HUES6 (cell line): ENCODE results near the gene CERS6.

Experiments used
- H3K27ac ChIP-seq: 2 replicates; pipeline ENCODE4 v1.7.0; 2013; ENCODE audit warnings: low read depth, mild to moderate bottlenecking, low read length, inconsistent platforms
- H3K27me3 ChIP-seq: 2 replicates; pipeline ENCODE4 v1.6.1; 2013; ENCODE audit warnings: low read length; ENCODE audit not compliant: control insufficient read depth, insufficient read depth
- H3K36me3 ChIP-seq: 2 replicates; pipeline ENCODE4 v1.6.1; 2013; ENCODE audit warnings: low read length; ENCODE audit not compliant: control insufficient read depth, insufficient read depth
- H3K4me1 ChIP-seq: 2 replicates; pipeline ENCODE4 v1.6.1; 2013; ENCODE audit warnings: low read length; ENCODE audit not compliant: control insufficient read depth, insufficient read depth
- H3K4me3 ChIP-seq: 2 replicates; pipeline ENCODE4 v1.5.1; 2013; ENCODE audit warnings: low read depth, low read length
- H3K9ac ChIP-seq: one replicate; pipeline ENCODE4 v1.6.1; 2013; ENCODE audit warnings: mild to moderate bottlenecking, low read length
- H3K9me3 ChIP-seq: 2 replicates; pipeline ENCODE4 v1.6.1; 2013; ENCODE audit warnings: low read depth, low read length; ENCODE audit not compliant: control insufficient read depth, insufficient read depth

The CERS6 gene

DNA sequence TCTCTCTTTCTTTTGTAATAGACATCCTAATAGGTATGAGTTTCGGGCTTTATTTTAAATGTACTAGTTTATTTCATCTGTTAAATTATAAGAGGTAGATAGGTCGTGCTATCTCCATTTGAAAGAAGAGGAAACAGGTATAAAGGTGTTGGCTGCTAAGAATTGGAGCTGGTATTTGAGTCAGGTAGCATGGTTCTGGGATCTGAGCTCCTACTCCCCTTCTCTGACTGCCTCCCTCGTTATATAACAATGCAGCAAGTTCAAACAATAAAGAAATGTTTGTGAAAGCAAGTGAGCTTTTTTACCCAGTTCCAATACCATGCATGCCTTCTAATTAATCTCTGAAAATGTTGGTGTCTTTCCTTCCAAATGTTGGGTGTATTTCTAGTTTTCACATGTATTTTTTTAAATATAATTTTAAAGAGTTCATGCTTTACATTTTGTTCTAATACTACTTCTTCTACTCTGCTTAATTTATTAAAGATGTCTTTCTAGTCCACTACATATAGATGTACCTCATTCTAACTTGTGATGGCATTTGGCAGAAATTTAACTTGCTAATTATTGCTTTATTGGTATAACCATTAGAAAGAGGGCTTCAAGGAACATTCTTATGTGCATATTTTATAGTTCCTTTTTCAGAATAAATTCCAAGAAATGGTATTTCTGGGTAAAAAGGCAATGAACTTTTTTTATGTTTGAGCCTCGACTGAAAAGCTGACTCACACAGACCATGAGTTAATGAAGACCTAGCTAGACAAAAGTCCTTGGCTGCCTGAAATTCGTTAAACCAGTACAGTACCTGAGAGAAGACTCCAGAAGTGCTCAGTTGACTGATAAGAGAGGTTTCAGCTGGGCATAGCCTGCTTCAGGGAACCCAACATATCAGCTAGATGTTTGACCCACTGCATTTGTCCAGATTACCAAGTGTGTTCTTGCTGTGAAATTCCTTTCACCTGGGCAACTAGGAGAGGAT lies 133.5 kb downstream of the CERS6 start:
- Histone ChIP-seq H3K9me3 (no peaks in the 10 kb centered on the region), H3K27me3 (no peaks in the 10 kb centered on the region), H3K4me1 (peaks cover 13% of the 10 kb centered on the region), H3K4me3 (no peak overlapping the region), H3K27ac (no peak overlapping the region), H3K9ac (no peak overlapping the region), H3K36me3 (no peaks in the 10 kb centered on the region)

GRCh38 chr2:168592181-168592831 lies 136.2 kb downstream of the CERS6 start:
- no peaks in the 10 kb centered on the region for H3K36me3 ChIP-seq
- no peaks in the 10 kb centered on the region for H3K27me3 ChIP-seq
- H3K27ac ChIP-seq: no peak overlapping the region
- H3K4me3 ChIP-seq: no peak overlapping the region
- no peak overlapping the region for H3K9ac ChIP-seq
- peaks cover 13% of the 10 kb centered on the region for H3K4me1 ChIP-seq
- no peaks in the 10 kb centered on the region for H3K9me3 ChIP-seq

GRCh38 chr2:168593713-168594112 lies 137.6 kb downstream of the CERS6 start:
- H3K4me1 ChIP-seq: peaks cover 13% of the 10 kb centered on the region
- H3K36me3 ChIP-seq: no peaks in the 10 kb centered on the region
- H3K27me3 ChIP-seq: no peaks in the 10 kb centered on the region
- H3K4me3 ChIP-seq: no peak overlapping the region
- no peak overlapping the region for H3K27ac ChIP-seq
- H3K9ac ChIP-seq: no peak overlapping the region
- H3K9me3 ChIP-seq: no peaks in the 10 kb centered on the region

GRCh38 chr2:168594778-168595177 lies 138.7 kb downstream of the CERS6 start:
- Histone ChIP-seq H3K36me3 (no peaks in the 10 kb centered on the region), H3K4me1 (peaks cover 3% of the 10 kb centered on the region), H3K4me3 (no peak overlapping the region), H3K27me3 (no peaks in the 10 kb centered on the region), H3K9ac (no peak overlapping the region), H3K27ac (no peak overlapping the region), H3K9me3 (no peaks in the 10 kb centered on the region)

- H3K36me3 ChIP-seq: no peaks in the 10 kb centered on the region
- no peaks in the 10 kb centered on the region; the same call in 1 of the 2 replicates for H3K4me1 ChIP-seq
- H3K27ac ChIP-seq: no peak overlapping the region
- no peaks in the 10 kb centered on the region for H3K9me3 ChIP-seq
- no peak overlapping the region for H3K4me3 ChIP-seq
- H3K27me3 ChIP-seq: no peaks in the 10 kb centered on the region
- no peak overlapping the region for H3K9ac ChIP-seq
Measured at GRCh38 chr2:168596881-168597655, 141.0 kb downstream of the CERS6 start.

DNA sequence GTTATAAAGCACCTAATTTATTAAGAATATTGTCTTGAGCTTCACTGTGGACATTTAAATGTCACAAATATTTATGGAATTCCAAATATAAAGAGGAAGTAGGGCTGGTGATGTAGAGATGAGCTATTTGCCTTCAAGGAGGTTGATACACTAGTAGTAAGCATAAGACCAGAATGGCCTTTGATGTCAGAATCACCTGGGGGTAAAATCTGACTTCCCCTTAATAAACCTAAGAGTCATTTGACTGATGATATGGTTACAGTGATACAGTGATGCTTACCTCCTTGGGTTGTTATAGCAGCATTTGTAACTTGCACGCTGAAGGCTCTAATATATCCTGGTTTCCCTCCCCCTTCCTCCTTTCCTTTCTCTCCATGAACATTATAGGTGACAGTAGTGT lies 143.7 kb downstream of the CERS6 start:
- Histone ChIP-seq H3K27me3 (no peaks in the 10 kb centered on the region), H3K4me3 (no peak overlapping the region), H3K9ac (no peak overlapping the region), H3K9me3 (peaks cover 9% of the 10 kb centered on the region), H3K4me1 (no peaks in the 10 kb centered on the region), H3K27ac (no peak overlapping the region), H3K36me3 (no peaks in the 10 kb centered on the region)

GRCh38 chr2:168600949-168601348 lies 144.9 kb downstream of the CERS6 start:
- Histone ChIP-seq H3K27ac (no peak overlapping the region), H3K36me3 (no peaks in the 10 kb centered on the region), H3K27me3 (no peaks in the 10 kb centered on the region), H3K9me3 (peaks cover 21% of the 10 kb centered on the region), H3K4me1 (no peaks in the 10 kb centered on the region), H3K9ac (no peak overlapping the region), H3K4me3 (no peak overlapping the region)

GRCh38 chr2:168601741-168602140 lies 145.7 kb downstream of the CERS6 start:
- peaks cover 27% of the 10 kb centered on the region for H3K9me3 ChIP-seq

GRCh38 chr2:168602379-168602778 lies 146.3 kb downstream of the CERS6 start:
- H3K4me3 ChIP-seq: no peak overlapping the region
- H3K36me3 ChIP-seq: no peaks in the 10 kb centered on the region
- no peak overlapping the region for H3K9ac ChIP-seq

More at GRCh38 chr2:168601741-168602140, 145.7 kb downstream of the CERS6 start:
- Histone ChIP-seq H3K4me3 (no peak overlapping the region), H3K27me3 (no peaks in the 10 kb centered on the region), H3K9ac (no peak overlapping the region), H3K36me3 (no peaks in the 10 kb centered on the region), H3K27ac (no peak overlapping the region), H3K4me1 (no peaks in the 10 kb centered on the region)

GRCh38 chr2:168602846-168603401 lies 146.9 kb downstream of the CERS6 start:
- H3K36me3 ChIP-seq: no peaks in the 10 kb centered on the region
- no peak overlapping the region for H3K27ac ChIP-seq
- H3K9ac ChIP-seq: no peak overlapping the region
- H3K27me3 ChIP-seq: no peaks in the 10 kb centered on the region
- peaks cover 27% of the 10 kb centered on the region for H3K9me3 ChIP-seq
- H3K4me3 ChIP-seq: no peak overlapping the region
- no peaks in the 10 kb centered on the region for H3K4me1 ChIP-seq

More at GRCh38 chr2:168602379-168602778, 146.3 kb downstream of the CERS6 start:
- Histone ChIP-seq H3K9me3 (peaks cover 27% of the 10 kb centered on the region), H3K4me1 (no peaks in the 10 kb centered on the region), H3K27me3 (no peaks in the 10 kb centered on the region), H3K27ac (no peak overlapping the region)
